Subcutaneous adipose tissue (tissue), 4 donors: ENCODE results near the gene ZNF333. TPM values are rescaled to one million over a fixed set of nuclear protein-coding genes. Genes with fewer than 3 reads are reported as not detected.

Experiments
- CTCF ChIP-seq: fragments of 450-650 bp; IDR thresholded peaks from one replicate; pipeline ENCODE4 v1.5.1; 2016; ENCODE audit warnings: low read depth, mild to moderate bottlenecking, control low read depth, antibody characterized with exemption, moderate library complexity
- total RNA-seq, 4 donors: library from RNA; depleted of rRNA; stranded (reverse); fragments of >200 nt; gene quantifications; one replicate each; pipeline ENCODE4 v1.1.0, GENCODE V29; 2016

Gene ZNF333
- total RNA-seq, 4 donors from 2014 or later: 17.4 to 47.5 (median 25.8) TPM

GRCh38 chr19:14677464-14677863, 12.4 kb upstream of the ZNF333 start:
- no peak for TF ChIP-seq CTCF

- TF ChIP-seq CTCF: no peak
Observed at GRCh38 chr19:14678199-14678598, 11.6 kb upstream of the ZNF333 start.

GRCh38 chr19:14682084-14682483, 7.8 kb upstream of the ZNF333 start:
- TF ChIP-seq CTCF: no peak

GRCh38 chr19:14683439-14683838, 6.4 kb upstream of the ZNF333 start:
- TF ChIP-seq CTCF: no peak

GRCh38 chr19:14686411-14686810, 3.4 kb upstream of the ZNF333 start:
- no peak for TF ChIP-seq CTCF

GRCh38 chr19:14694641-14695266, 4.9 kb downstream of the ZNF333 start:
- TF ChIP-seq CTCF: no peak

GRCh38 chr19:14695471-14695870, 5.6 kb downstream of the ZNF333 start:
- TF ChIP-seq CTCF: no peak
